Measurements from ENCODE around the gene ACTL10. TPM values are rescaled to one million over a fixed set of nuclear protein-coding genes. Genes with fewer than 3 reads are reported as not detected.

Gene ACTL10
- total and polyA plus RNA-seq, 2 of the 13 experiments (the other 11 are each of a cell fraction or from before 2014, with no cell fraction given): not detected

GRCh38 chr20:33688938-33689424 lies 22.2 kb downstream of the ACTL10 start (continued):
- TF ChIP-seq E2F1 (CRISPR knock-in tag; IDR thresholded peaks at IDR 0.05) (no peak), ZMAT3 (CRISPR knock-in tag; conservative IDR thresholded peaks at IDR 0.05) (no peak), ZNF256 (CRISPR knock-in tag; conservative IDR thresholded peaks at IDR 0.05) (no peak), E2F2 (CRISPR knock-in tag; IDR thresholded peaks at IDR 0.05; ENCODE audit: borderline replicate concordance) (no peak), ZBTB25 (CRISPR knock-in tag; IDR thresholded peaks at IDR 0.05) (no peak), SP140L (CRISPR knock-in tag; IDR thresholded peaks at IDR 0.05; ENCODE audit: borderline replicate concordance) (no peak), KDM5B (CRISPR knock-in tag; IDR thresholded peaks at IDR 0.05; ENCODE audit: borderline replicate concordance) (no peak), CENPBD1 (CRISPR knock-in tag; IDR thresholded peaks at IDR 0.05; ENCODE audit: borderline replicate concordance, low read depth) (no peak), SMAD1 (CRISPR knock-in tag; IDR thresholded peaks at IDR 0.05; ENCODE audit: borderline replicate concordance, low read depth) (no peak), GTF2F1 (IDR thresholded peaks at IDR 0.05; ENCODE audit: low read length) (no peak), ZNF441 (CRISPR knock-in tag; IDR thresholded peaks at IDR 0.05; ENCODE audit: borderline replicate concordance) (no peak), LRRFIP1 (CRISPR knock-in tag; conservative IDR thresholded peaks at IDR 0.05) (no peak), HDAC1 (CRISPR knock-in tag; IDR thresholded peaks at IDR 0.05) (peak; percentile 72; the same call in 1 of the 2 replicates), ZNF766 (CRISPR knock-in tag; IDR thresholded peaks at IDR 0.05; ENCODE audit: borderline replicate concordance) (no peak), YEATS2 (CRISPR knock-in tag; IDR thresholded peaks at IDR 0.05; ENCODE audit: borderline replicate concordance) (no peak), ZBED4 (CRISPR knock-in tag; IDR thresholded peaks at IDR 0.05; ENCODE audit: borderline replicate concordance) (0 out of 2 replicates have a peak, but pooled peaks have one; percentile 40), ZBTB14 (CRISPR knock-in tag; IDR thresholded peaks at IDR 0.05) (no peak), SNRNP70 (IDR thresholded peaks at IDR 0.05; ENCODE audit: low read depth, low read length) (no peak)
